Type B pancreatic cell (in vitro differentiated cells): ENCODE results near the gene TUFT1. TPM values are rescaled to one million over a fixed set of nuclear protein-coding genes. Genes with fewer than 3 reads are reported as not detected.

Experiments used
- DNase-seq: peaks from one replicate; pipeline ENCODE4 v3.0.0; 2021; ENCODE audit warnings: mixed read lengths; ENCODE audit not compliant: unreplicated experiment; ENCODE audit errors: extremely low spot score
- H3K27ac Mint-ChIP-seq: 2 replicates; pipeline ENCODE4 v1.8.0; 2021; ENCODE audit warnings: mild to moderate bottlenecking, mixed read lengths
- H3K27me3 Mint-ChIP-seq: 2 replicates; pipeline ENCODE4 v1.8.0; 2021; ENCODE audit warnings: mixed read lengths
- H3K36me3 Mint-ChIP-seq: 2 replicates; pipeline ENCODE4 v1.8.0; 2021; ENCODE audit warnings: mixed read lengths
- H3K4me1 Mint-ChIP-seq: one replicate; pipeline ENCODE4 v1.8.0; 2021; ENCODE audit warnings: mixed read lengths; ENCODE audit not compliant: unreplicated experiment
- H3K4me3 Mint-ChIP-seq: 2 replicates; pipeline ENCODE4 v1.8.0; 2021; ENCODE audit warnings: mild to moderate bottlenecking, mixed read lengths
- H3K9me3 Mint-ChIP-seq: 2 replicates; pipeline ENCODE4 v1.8.0; 2021; ENCODE audit warnings: mixed read lengths
- CTCF ChIP-seq: fragments of 200-600 bp; sonication (generic); conservative IDR thresholded peaks from 2 replicates; pipeline ENCODE4 v1.5.0; 2021; ENCODE audit warnings: antibody characterized with exemption, mild to moderate bottlenecking
- total RNA-seq: library from RNA; stranded (reverse); gene quantifications from 2 replicates; pipeline ENCODE4 v1.2.1, GENCODE V29; 2021; ENCODE audit warnings: low replicate concordance

Gene TUFT1
- total RNA-seq, 1 donor from 2014 or later: 15.5 TPM

GRCh38 chr1:151570819-151571218 is 30.7 kb downstream of the TUFT1 start:
- Mint-ChIP-seq H3K4me1 (peaks cover 12% of the 10 kb centered on the region), H3K9me3 (no peaks in the 10 kb centered on the region), H3K4me3 (no peak overlapping the region), H3K27ac (no peak overlapping the region), H3K27me3 (no peaks in the 10 kb centered on the region), H3K36me3 (peaks cover 37% of the 10 kb centered on the region)
- DNase-seq: no peak
- TF ChIP-seq CTCF: no peak

GRCh38 chr1:151574575-151575529 is 34.7 kb downstream of the TUFT1 start:
- DNase-seq: no peak
- H3K27ac Mint-ChIP-seq: peak overlapping the region; percentile 83
- no peak for TF ChIP-seq CTCF
- H3K36me3 Mint-ChIP-seq: peaks cover 32% of the 10 kb centered on the region
- peaks cover 6% of the 10 kb centered on the region for H3K4me1 Mint-ChIP-seq
- H3K27me3 Mint-ChIP-seq: no peaks in the 10 kb centered on the region
- no peak overlapping the region for H3K4me3 Mint-ChIP-seq
- H3K9me3 Mint-ChIP-seq: no peaks in the 10 kb centered on the region

GRCh38 chr1:151577173-151577572 is 37.1 kb downstream of the TUFT1 start:
- TF ChIP-seq CTCF: no peak
- DNase-seq: no peak
- no peaks in the 10 kb centered on the region for H3K9me3 Mint-ChIP-seq
- H3K27ac Mint-ChIP-seq: no peak overlapping the region
- no peak overlapping the region for H3K4me3 Mint-ChIP-seq
- H3K36me3 Mint-ChIP-seq: peaks cover 39% of the 10 kb centered on the region
- H3K4me1 Mint-ChIP-seq: peaks cover 6% of the 10 kb centered on the region
- no peaks in the 10 kb centered on the region for H3K27me3 Mint-ChIP-seq

GRCh38 chr1:151578941-151579340 is 38.8 kb downstream of the TUFT1 start:
- DNase-seq: no peak
- TF ChIP-seq CTCF: no peak
- H3K4me3 Mint-ChIP-seq: no peak overlapping the region
- no peaks in the 10 kb centered on the region for H3K9me3 Mint-ChIP-seq
- H3K4me1 Mint-ChIP-seq: peaks cover 1% of the 10 kb centered on the region
- peaks cover 34% of the 10 kb centered on the region for H3K36me3 Mint-ChIP-seq
- H3K27ac Mint-ChIP-seq: no peak overlapping the region
- H3K27me3 Mint-ChIP-seq: no peaks in the 10 kb centered on the region

- Mint-ChIP-seq H3K4me3 (no peak overlapping the region), H3K9me3 (no peaks in the 10 kb centered on the region), H3K27ac (peak overlapping the region; percentile 66), H3K27me3 (no peaks in the 10 kb centered on the region), H3K36me3 (peaks cover 27% of the 10 kb centered on the region), H3K4me1 (peaks cover 8% of the 10 kb centered on the region)
- DNase-seq: no peak
- no peak for TF ChIP-seq CTCF
Measured at GRCh38 chr1:151579436-151580225, 39.5 kb downstream of the TUFT1 start.
